Measurements from ENCODE around the gene TDP1. TPM values are rescaled to one million over a fixed set of nuclear protein-coding genes. Genes with fewer than 3 reads are reported as not detected.

TDP1 gene
- total RNA-seq, 1 donor from 2014 or later: 63.4 TPM

DNA sequence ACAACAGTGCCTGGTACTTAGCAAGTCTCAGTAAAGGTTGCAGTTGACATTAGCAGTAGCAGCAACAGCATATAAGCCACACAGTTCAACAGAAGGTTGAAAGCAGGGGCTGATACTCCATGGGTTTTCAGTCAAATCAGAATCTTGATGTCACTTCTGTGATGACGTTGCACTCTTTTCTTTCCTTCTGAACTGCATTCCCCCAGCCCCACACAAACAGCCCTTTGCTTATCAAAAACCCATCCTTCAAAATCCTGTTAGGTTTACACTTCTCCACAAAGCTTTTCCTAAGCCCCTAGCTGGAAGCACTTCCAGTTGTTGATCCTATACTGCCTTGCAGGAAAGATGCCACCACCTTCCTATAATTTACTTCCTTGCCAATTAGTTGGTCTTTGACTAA, 72.1 kb downstream of the TDP1 start:
- no peak overlapping the region for H3K9ac ChIP-seq
- H3K9me3 Mint-ChIP-seq: no peaks in the 10 kb centered on the region
- TF ChIP-seq EZH2phosphoT487 (IDR thresholded peaks at IDR 0.05) (no peak), EZH2 (IDR thresholded peaks at IDR 0.05) (no peak)
- H3K4me1 Mint-ChIP-seq: no peaks in the 10 kb centered on the region
- H2AFZ ChIP-seq (replicated peaks): no peak overlapping the region
- H3K4me3 ChIP-seq: no peak overlapping the region
- no peaks in the 10 kb centered on the region for H3K79me2 ChIP-seq (ENCODE audit: low read depth)
- no peaks in the 10 kb centered on the region for H3F3A ChIP-seq (ENCODE audit: low read depth)
- no peaks in the 10 kb centered on the region for H4K20me1 ChIP-seq (ENCODE audit: low read depth)
- H3K4me3 Mint-ChIP-seq: no peak overlapping the region
- no peaks in the 10 kb centered on the region for H3K36me3 ChIP-seq
- H3K36me3 Mint-ChIP-seq: peaks cover 41% of the 10 kb centered on the region
- H3K27me3 Mint-ChIP-seq (ENCODE audit: insufficient read depth, low read depth): peaks cover 2% of the 10 kb centered on the region
- no peak overlapping the region for H3K4me2 ChIP-seq
- no peaks in the 10 kb centered on the region for H3K4me1 ChIP-seq
- no peak overlapping the region for H3K27ac Mint-ChIP-seq
- H3K27me3 ChIP-seq: no peaks in the 10 kb centered on the region
- no peaks in the 10 kb centered on the region for H3K9me3 ChIP-seq (ENCODE audit: low read depth)
- no peak for DNase-seq (ENCODE audit: low spot score)
- no peak overlapping the region for H3K27ac ChIP-seq

DNA sequence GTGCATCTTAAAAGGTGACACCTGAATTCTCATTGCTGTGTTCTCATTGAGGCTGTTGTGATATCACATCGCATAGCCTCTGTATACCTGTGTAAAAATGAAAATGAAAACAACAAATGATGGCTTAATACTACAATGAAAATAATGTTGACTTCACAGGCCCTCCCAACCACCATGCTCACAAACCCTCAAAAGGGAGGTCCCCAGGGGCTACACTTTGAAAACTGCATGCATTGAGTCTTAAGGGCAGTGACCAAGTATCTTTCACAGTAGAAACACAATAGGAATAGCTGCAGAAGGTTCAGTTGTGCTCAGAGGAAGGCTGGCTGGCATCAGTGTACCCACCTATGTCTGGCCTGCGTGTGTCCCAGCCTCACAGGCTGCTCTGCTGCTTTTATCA, 78.4 kb downstream of the TDP1 start:
- Mint-ChIP-seq H3K4me1 (no peaks in the 10 kb centered on the region), H3K27me3 (ENCODE audit: insufficient read depth, low read depth) (peaks cover 2% of the 10 kb centered on the region), H3K36me3 (peaks cover 35% of the 10 kb centered on the region), H3K9me3 (no peaks in the 10 kb centered on the region), H3K4me3 (no peak overlapping the region), H3K27ac (no peak overlapping the region)
- Histone ChIP-seq H3K27ac (no peak overlapping the region), H3K9ac (no peak overlapping the region), H3K4me3 (no peak overlapping the region), H3K4me1 (no peaks in the 10 kb centered on the region), H3K4me2 (no peak overlapping the region), H4K20me1 (ENCODE audit: low read depth) (no peaks in the 10 kb centered on the region), H3K27me3 (no peaks in the 10 kb centered on the region), H3K79me2 (ENCODE audit: low read depth) (no peaks in the 10 kb centered on the region), H3F3A (ENCODE audit: low read depth) (no peaks in the 10 kb centered on the region), H2AFZ (replicated peaks) (no peak overlapping the region), H3K36me3 (no peaks in the 10 kb centered on the region), H3K9me3 (ENCODE audit: low read depth) (no peaks in the 10 kb centered on the region)
- TF ChIP-seq, protein P1, sequence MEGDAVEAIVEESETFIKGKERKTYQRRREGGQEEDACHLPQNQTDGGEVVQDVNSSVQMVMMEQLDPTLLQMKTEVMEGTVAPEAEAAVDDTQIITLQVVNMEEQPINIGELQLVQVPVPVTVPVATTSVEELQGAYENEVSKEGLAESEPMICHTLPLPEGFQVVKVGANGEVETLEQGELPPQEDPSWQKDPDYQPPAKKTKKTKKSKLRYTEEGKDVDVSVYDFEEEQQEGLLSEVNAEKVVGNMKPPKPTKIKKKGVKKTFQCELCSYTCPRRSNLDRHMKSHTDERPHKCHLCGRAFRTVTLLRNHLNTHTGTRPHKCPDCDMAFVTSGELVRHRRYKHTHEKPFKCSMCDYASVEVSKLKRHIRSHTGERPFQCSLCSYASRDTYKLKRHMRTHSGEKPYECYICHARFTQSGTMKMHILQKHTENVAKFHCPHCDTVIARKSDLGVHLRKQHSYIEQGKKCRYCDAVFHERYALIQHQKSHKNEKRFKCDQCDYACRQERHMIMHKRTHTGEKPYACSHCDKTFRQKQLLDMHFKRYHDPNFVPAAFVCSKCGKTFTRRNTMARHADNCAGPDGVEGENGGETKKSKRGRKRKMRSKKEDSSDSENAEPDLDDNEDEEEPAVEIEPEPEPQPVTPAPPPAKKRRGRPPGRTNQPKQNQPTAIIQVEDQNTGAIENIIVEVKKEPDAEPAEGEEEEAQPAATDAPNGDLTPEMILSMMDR (IDR thresholded peaks at IDR 0.05): no peak
- TF ChIP-seq EZH2phosphoT487 (IDR thresholded peaks at IDR 0.05) (no peak), EZH2 (IDR thresholded peaks at IDR 0.05) (no peak)
- DNase-seq (ENCODE audit: low spot score): no peak

DNA sequence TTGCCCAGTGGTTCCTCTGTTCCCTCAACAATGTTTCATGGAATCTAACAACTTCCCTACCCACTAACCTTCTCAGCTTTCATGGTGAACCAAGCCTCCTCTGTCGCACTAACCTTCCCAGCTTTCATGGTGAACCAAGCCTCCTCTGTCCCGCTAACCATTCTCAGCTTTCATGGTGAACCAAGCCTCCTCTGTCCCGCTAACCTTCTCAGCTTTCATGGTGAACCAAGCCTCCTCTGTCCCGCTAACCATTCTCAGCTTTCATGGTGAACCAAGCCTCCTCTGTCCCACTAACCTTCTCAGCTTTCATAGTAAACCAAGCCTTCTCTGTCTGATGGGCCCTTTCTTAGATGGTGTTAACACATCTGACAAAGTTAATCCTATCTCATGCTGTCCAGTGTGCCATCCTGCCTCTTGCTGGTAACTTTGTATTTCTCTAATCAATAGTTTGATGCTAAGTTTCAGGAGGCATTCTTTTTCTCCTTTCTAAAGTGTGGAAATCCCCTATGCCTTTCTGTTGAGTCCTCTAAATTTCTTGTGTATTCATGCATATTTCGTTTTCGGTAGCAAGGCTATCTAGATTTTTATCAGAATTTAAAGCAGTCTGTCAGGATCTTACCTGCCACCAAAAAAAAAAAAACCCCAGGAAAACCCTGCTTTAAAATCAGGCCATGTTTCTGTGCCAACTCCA, 79.3 kb downstream of the TDP1 start:
- Mint-ChIP-seq H3K36me3 (peaks cover 37% of the 10 kb centered on the region), H3K27me3 (ENCODE audit: insufficient read depth, low read depth) (peaks cover 2% of the 10 kb centered on the region), H3K9me3 (no peaks in the 10 kb centered on the region), H3K27ac (no peak overlapping the region), H3K4me3 (no peak overlapping the region), H3K4me1 (no peaks in the 10 kb centered on the region)
- DNase-seq (ENCODE audit: low spot score): no peak
- H2AFZ ChIP-seq (replicated peaks): no peak overlapping the region
- no peaks in the 10 kb centered on the region for H3K36me3 ChIP-seq
- H4K20me1 ChIP-seq (ENCODE audit: low read depth): no peaks in the 10 kb centered on the region
- H3K27me3 ChIP-seq: no peaks in the 10 kb centered on the region
- H3K4me3 ChIP-seq: no peak overlapping the region
- no peak overlapping the region for H3K27ac ChIP-seq
- no peaks in the 10 kb centered on the region for H3F3A ChIP-seq (ENCODE audit: low read depth)
- no peaks in the 10 kb centered on the region for H3K79me2 ChIP-seq (ENCODE audit: low read depth)
- TF ChIP-seq EZH2 (IDR thresholded peaks at IDR 0.05): no peak
- no peak for TF ChIP-seq EZH2phosphoT487 (IDR thresholded peaks at IDR 0.05)
- TF ChIP-seq, protein P1 (IDR thresholded peaks at IDR 0.05): no peak
- no peak overlapping the region for H3K9ac ChIP-seq
- no peak overlapping the region for H3K4me2 ChIP-seq
- H3K9me3 ChIP-seq (ENCODE audit: low read depth): no peaks in the 10 kb centered on the region
- H3K4me1 ChIP-seq: no peaks in the 10 kb centered on the region

DNA sequence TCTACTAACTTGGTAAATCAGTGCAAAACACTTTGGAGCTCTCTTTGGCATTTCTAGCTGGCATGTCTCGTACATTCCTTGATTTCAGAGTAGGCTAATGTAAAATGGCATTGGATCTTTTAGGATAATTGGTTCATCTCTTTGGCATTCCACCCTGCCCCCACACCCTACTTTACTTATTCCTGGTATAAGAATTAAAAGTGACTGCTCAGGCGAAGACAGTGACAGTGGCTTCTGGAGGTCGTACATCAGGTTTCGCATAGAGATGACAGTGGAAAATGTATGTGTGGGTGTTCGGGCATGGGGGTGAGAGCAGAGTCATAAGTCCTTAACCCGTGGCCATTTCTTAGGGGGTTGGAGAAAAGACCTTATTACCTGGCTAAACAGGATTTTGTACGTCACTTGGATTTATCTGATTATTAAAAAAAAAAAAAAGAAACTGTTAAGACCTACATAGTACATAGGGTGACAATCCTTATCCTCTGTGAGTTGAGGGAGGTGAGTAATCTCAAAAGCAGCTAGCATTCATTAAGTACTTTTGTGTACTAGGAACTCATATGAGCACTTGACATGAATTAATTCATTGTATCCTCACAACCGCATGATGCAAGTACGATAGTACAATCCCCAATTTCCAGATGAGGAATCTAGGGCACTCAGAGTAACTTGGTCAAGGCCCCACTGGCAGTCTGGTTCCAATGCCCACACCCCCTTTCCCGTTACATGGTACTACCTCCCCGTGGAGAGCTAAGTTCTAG, 83.7 kb downstream of the TDP1 start:
- Histone ChIP-seq H2AFZ (replicated peaks) (no peak overlapping the region), H3K4me2 (no peak overlapping the region), H3K27me3 (no peaks in the 10 kb centered on the region), H3K9ac (no peak overlapping the region), H4K20me1 (ENCODE audit: low read depth) (no peaks in the 10 kb centered on the region), H3F3A (ENCODE audit: low read depth) (peaks cover 8% of the 10 kb centered on the region), H3K27ac (no peak overlapping the region), H3K36me3 (no peaks in the 10 kb centered on the region), H3K79me2 (ENCODE audit: low read depth) (no peaks in the 10 kb centered on the region), H3K9me3 (ENCODE audit: low read depth) (no peaks in the 10 kb centered on the region), H3K4me1 (peaks cover 12% of the 10 kb centered on the region), H3K4me3 (no peak overlapping the region)
- Mint-ChIP-seq H3K4me3 (no peak overlapping the region), H3K9me3 (no peaks in the 10 kb centered on the region), H3K4me1 (peaks cover 4% of the 10 kb centered on the region), H3K27ac (no peak overlapping the region), H3K27me3 (ENCODE audit: insufficient read depth, low read depth) (no peaks in the 10 kb centered on the region), H3K36me3 (peaks cover 34% of the 10 kb centered on the region)
- TF ChIP-seq EZH2phosphoT487 (IDR thresholded peaks at IDR 0.05) (no peak), EZH2 (IDR thresholded peaks at IDR 0.05) (no peak)
- TF ChIP-seq, protein P1 (IDR thresholded peaks at IDR 0.05): no peak
- no peak for DNase-seq (ENCODE audit: low spot score)

All from neural progenitor cell (in vitro differentiated cells).